GM15510 (cell line): ENCODE data around the gene MBD4.
A peak's percentile ranks its signal among the peaks of the same experiment; 100 is the strongest.

Experiments
- POLR2A ChIP-seq: IDR thresholded peaks from 3 replicates; pipeline ENCODE4 v1.6.1; 2011; ENCODE audit warnings: borderline replicate concordance; ENCODE audit not compliant: insufficient read length; ENCODE audit errors: extremely low read depth

The MBD4 gene

DNA sequence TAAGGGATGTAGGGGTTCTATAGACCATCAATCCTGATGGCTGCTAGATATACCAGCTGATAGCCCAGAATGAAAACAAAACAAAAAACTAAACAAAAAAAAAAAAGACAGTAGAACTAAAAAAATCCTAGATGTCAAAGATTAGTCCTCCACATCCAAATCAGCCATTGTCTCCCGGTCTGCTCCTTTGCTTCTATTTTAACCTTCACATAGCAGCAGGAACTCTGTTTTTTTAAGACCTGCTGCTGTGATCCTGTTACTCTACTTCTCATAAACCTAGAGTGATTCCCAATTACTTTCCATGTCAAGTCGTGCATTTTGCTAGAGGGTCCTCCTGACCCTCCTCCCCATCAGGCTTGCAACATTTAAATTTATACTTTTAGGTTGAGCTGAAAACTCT lies 2.7 kb upstream of the MBD4 start:
- TF ChIP-seq POLR2A: no peak

- TF ChIP-seq POLR2A: no peak
Observed at GRCh38 chr3:129441782-129442181, 2.0 kb upstream of the MBD4 start.

GRCh38 chr3:129441215-129441614 lies 1.5 kb upstream of the MBD4 start:
- TF ChIP-seq POLR2A: no peak

- no peak for TF ChIP-seq POLR2A
Observed at GRCh38 chr3:129440618-129441190, 956 bp upstream of the MBD4 start.

DNA sequence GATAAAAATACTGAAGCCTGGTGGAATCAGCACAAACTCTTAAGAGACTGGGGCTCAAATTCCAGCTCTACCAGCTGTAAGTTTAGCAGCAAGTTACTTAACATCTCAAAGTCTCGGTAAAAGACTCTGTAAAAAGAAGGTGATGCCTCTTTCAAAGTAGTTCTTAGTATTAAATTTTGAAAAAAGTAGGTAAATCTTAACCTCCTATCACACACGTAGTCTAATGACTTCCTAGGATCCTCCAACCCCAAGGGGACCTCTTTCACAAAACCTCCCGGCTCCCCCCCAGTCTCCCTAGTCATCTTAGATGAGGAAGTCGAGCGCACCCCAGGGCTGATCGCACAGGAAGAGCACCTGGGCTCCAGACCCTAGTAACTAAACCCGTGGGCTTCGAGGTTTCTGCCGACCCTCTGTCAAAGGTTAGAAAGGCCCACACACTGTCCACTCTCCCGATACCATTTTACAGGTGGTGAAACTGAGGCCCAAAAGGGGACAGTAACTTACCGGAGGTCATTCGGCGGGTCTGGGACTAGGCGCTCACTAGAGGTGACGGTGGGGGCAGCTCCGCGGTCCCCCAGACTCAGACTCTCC lies 427 bp downstream of the MBD4 start:
- no peak for TF ChIP-seq POLR2A

GRCh38 chr3:129435367-129435766 lies 4.4 kb downstream of the MBD4 start:
- no peak for TF ChIP-seq POLR2A

GRCh38 chr3:129434140-129434539 lies 5.6 kb downstream of the MBD4 start:
- TF ChIP-seq POLR2A: no peak

GRCh38 chr3:129433565-129433964 lies 6.2 kb downstream of the MBD4 start:
- no peak for TF ChIP-seq POLR2A

DNA sequence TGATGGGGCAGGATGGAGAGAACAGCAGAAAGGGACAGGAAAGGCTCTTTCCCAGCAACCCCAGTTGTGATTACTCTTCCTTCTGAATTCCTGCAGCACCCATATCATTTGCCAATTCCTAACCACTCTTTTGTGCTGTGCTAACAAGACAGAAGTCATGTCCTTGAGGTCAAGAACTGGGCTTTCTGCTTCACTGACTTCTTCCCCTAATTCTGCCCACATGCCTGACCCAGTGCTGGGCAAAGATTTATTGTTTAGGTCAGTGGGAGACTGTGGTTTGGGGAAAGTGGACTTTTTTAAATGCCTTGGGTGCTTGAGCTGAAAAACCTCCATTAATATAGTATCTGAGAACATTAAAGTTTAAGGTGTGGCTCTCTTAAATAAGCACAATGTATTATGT lies 7.1 kb downstream of the MBD4 start:
- no peak for TF ChIP-seq POLR2A

GRCh38 chr3:129432036-129432435 lies 7.7 kb downstream of the MBD4 start:
- TF ChIP-seq POLR2A: no peak

DNA sequence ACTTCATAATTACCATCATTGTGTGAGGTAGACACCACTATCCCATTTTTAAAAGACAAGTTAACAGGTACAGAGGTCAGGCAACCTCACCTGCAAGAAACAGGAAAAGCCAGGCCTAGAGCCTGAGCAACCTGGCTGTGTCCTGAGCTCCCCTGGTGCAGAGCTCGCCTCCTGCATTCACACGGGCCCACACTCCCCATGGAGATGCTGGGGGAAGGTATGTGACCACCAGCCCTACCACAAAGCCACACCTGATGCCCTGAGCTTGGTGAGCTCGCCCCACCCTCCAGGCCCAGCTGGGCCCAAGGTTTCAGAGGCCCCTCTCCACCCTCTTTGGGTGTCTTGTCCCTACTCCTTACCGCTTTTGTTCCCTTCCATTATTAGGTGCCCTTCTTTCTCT lies 10.1 kb downstream of the MBD4 start:
- TF ChIP-seq POLR2A: no peak

GRCh38 chr3:129429080-129429451 lies 10.7 kb downstream of the MBD4 start:
- no peak for TF ChIP-seq POLR2A

GRCh38 chr3:129428376-129429079 lies 11.2 kb downstream of the MBD4 start, which contains the start of gene EFCAB12:
TSS of gene EFCAB12 (minus strand) at chr3:129428636. CDS start at chr3:129428488, 148 bp downstream.
- peak; percentile 43 for TF ChIP-seq POLR2A

- TF ChIP-seq POLR2A: no peak
Observed at GRCh38 chr3:129428007-129428375, 11.8 kb downstream of the MBD4 start.

DNA sequence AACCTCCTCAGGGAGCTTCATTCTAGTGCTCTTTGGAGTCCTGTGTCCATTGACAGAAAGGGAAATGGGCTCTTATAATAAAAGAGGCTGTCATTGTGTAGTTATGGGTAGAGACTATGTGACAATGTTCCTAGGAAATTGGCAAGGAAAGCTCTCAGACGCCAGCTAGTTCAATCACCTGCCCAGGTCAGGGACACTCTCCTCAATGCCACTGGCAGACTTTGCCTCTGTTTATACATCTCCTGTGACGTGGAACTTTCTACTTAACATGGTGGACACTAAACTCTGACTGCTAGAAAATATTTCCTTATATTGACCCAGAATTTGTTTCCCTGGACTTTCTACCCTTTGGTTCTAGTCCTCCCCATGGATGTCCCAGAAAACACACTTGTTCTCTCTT lies 14.1 kb downstream of the MBD4 start:
- no peak for TF ChIP-seq POLR2A

DNA sequence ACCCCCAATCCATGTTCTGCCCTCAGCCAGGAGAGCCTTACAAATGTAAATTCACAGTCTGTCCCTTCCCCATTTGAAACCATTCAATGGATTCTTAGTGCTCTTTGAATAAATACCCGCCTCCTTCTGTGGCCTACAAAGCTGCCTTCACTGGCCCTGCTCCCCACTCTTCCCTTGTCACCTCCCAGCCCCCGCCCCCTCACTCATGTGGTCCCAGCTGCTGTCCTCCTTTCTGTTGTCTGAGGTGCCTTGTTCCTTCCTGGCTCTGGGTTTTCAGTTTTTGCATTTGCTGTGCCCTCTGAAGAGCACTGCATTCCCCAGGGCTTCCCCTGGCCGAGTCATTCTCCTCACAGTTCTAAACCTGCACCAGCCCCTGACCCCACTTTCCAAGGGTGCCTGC lies 14.5 kb downstream of the MBD4 start:
- TF ChIP-seq POLR2A: no peak
